Endothelial cell of umbilical vein (primary cell): Measurements from ENCODE around the gene HSPG2. TPM values are rescaled to one million over a fixed set of nuclear protein-coding genes. Genes with fewer than 3 reads are reported as not detected.

Experiments used
- BruUV-seq: library from RNA; stranded (reverse); fragments of 400-500 nt; replicated peaks from 2 replicates; lab custom pipeline; 2021; lab: Mats Ljungman, UMichigan
- CTCF ChIA-PET: fragments of 300-600, 350-600 bp; sonication (Branson Sonifier 250); formaldehyde crosslinking; loops from one replicate; lab custom pipeline; 2021; ENCODE audit warnings: antibody characterized with exemption, inconsistent platforms; lab: Charles Lee
- POLR2A ChIA-PET: fragments of 300-600, 350-600 bp; sonication (Branson Sonifier 250); formaldehyde crosslinking; loops from one replicate; lab custom pipeline; 2021; ENCODE audit warnings: antibody characterized with exemption, inconsistent platforms; lab: Charles Lee
- DNase-seq: peaks from one replicate; pipeline ENCODE4 v3.0.0-alpha.2; 2011; ENCODE audit warnings: low read depth, low spot score
- FAIRE-seq: peaks from 2 replicates; lab custom pipeline; 2011; peaks lifted over from hg19 to GRCh38; lab: Jason Lieb, UNC
- H2AFZ ChIP-seq: 2 replicates; pipeline ENCODE4 v1.6.0; 2012; ENCODE audit warnings: low read depth, low read length, control low read depth, inconsistent platforms
- H3K27ac ChIP-seq: 2 replicates; pipeline ENCODE4 v1.5.1; 2011; ENCODE audit warnings: low read depth, mild to moderate bottlenecking, control low read depth, low read length, moderate library complexity; ENCODE audit not compliant: insufficient read depth
- H3K27me3 ChIP-seq, 2 experiments: 2 replicates each; pipeline versions ENCODE4 v1.6.0 to v1.6.1; 2011; ENCODE audit warnings: low read length in 2 of 2, mixed read lengths in 1 of 2; ENCODE audit not compliant: control insufficient read depth in 2 of 2, insufficient read depth in 2 of 2
- H3K36me3 ChIP-seq, 2 experiments: 2 replicates in 1 of 2; 3 replicates in 1 of 2; pipeline ENCODE4 v1.5.1; 2011; ENCODE audit warnings: low read length in 2 of 2, mild to moderate bottlenecking in 1 of 2, moderate library complexity in 1 of 2; ENCODE audit not compliant: control insufficient read depth in 2 of 2, insufficient read depth in 2 of 2; ENCODE audit errors: extremely low read depth in 1 of 2
- H3K4me1 ChIP-seq: 3 replicates; pipeline ENCODE4 v1.5.1; 2011; ENCODE audit warnings: mild to moderate bottlenecking, low read length; ENCODE audit not compliant: control insufficient read depth, insufficient read depth; ENCODE audit errors: extremely low read depth
- H3K4me2 ChIP-seq: 2 replicates; pipeline ENCODE4 v1.6.1; 2011; ENCODE audit warnings: low read length, control low read depth, mixed read lengths; ENCODE audit not compliant: insufficient read depth
- H3K4me3 ChIP-seq, 3 experiments: fragments of 200-600 bp in 1 of 3; sonication (generic), shearing (Covaris generic) in 1 of 3; replicated peaks in 1 of 3; 2 replicates each; pipeline ENCODE4 v1.5.1; 2011 to 2016; ENCODE audit warnings: control low read depth in 3 of 3, low read length in 3 of 3, mild to moderate bottlenecking in 2 of 3, inconsistent platforms in 1 of 3, low read depth in 1 of 3, moderate library complexity in 1 of 3; ENCODE audit not compliant: insufficient read depth in 1 of 3
- H3K79me2 ChIP-seq: 2 replicates; pipeline ENCODE4 v1.6.0; 2012; ENCODE audit warnings: low read length, inconsistent platforms; ENCODE audit not compliant: control insufficient read depth, insufficient read depth
- H3K9ac ChIP-seq: replicated peaks from 2 replicates; pipeline ENCODE3; 2011; ENCODE audit warnings: low read length, control low read depth; ENCODE audit not compliant: insufficient read depth; ENCODE audit errors: extremely low read depth
- H3K9me1 ChIP-seq: replicated peaks from 3 replicates; pipeline ENCODE4 v1.6.0; 2011; ENCODE audit warnings: mild to moderate bottlenecking, low read length; ENCODE audit not compliant: control insufficient read depth, insufficient read depth; ENCODE audit errors: extremely low read depth
- H3K9me3 ChIP-seq: replicated peaks from 2 replicates; pipeline ENCODE4 v1.5.1; 2012; ENCODE audit warnings: low read length, inconsistent platforms; ENCODE audit not compliant: control insufficient read depth, insufficient read depth
- H4K20me1 ChIP-seq: replicated peaks from 2 replicates; pipeline ENCODE3; 2011; ENCODE audit warnings: mild to moderate bottlenecking, low read length; ENCODE audit not compliant: control insufficient read depth, insufficient read depth; ENCODE audit errors: extremely low read depth
- CTCF ChIP-seq, 2 donors: IDR thresholded peaks; 1 replicate in 1 of 2; 2 replicates in 1 of 2; pipeline ENCODE4 v1.5.1; 2011; ENCODE audit warnings: low read length in 2 of 2, mild to moderate bottlenecking in 2 of 2, moderate library complexity in 2 of 2, control low read depth in 1 of 2, inconsistent platforms in 1 of 2, low read depth in 1 of 2; ENCODE audit not compliant: insufficient read depth in 1 of 2; ENCODE audit errors: extremely low read depth in 1 of 2
- FOS ChIP-seq: IDR thresholded peaks from 2 replicates; pipeline ENCODE4 v1.6.1; 2011; ENCODE audit warnings: mild to moderate bottlenecking, low read length, moderate library complexity, borderline replicate concordance; ENCODE audit not compliant: insufficient read depth
- GATA2 ChIP-seq: IDR thresholded peaks from 2 replicates; pipeline ENCODE4 v1.7.0; 2011; ENCODE audit warnings: low read depth, mild to moderate bottlenecking, moderate library complexity, mixed read lengths, low read length; ENCODE audit not compliant: insufficient read length, insufficient read depth
- JUN ChIP-seq: IDR thresholded peaks from 2 replicates; pipeline ENCODE4 v1.6.1; 2011; ENCODE audit warnings: borderline replicate concordance, low read depth; ENCODE audit not compliant: insufficient read length, insufficient read depth
- MAX ChIP-seq: IDR thresholded peaks from 2 replicates; pipeline ENCODE4 v1.6.1; 2011; ENCODE audit not compliant: insufficient read depth, insufficient read length
- MYC ChIP-seq: IDR thresholded peaks from one replicate; pipeline ENCODE4 v1.6.1; 2011; ENCODE audit warnings: mild to moderate bottlenecking, low read depth, low read length
- POLR2A ChIP-seq: IDR thresholded peaks from 2 replicates; pipeline ENCODE4 v1.6.1; 2012; ENCODE audit warnings: low read depth, mild to moderate bottlenecking, control low read depth, low read length
- POLR2AphosphoS5 ChIP-seq: IDR thresholded peaks from 2 replicates; pipeline ENCODE4 v1.6.1; 2012; ENCODE audit warnings: low read depth, mild to moderate bottlenecking, control low read depth, low read length, moderate library complexity; ENCODE audit not compliant: insufficient read depth
- dilution Hi-C: fragments of 300-500 bp; cut with MboI; formaldehyde crosslinking; loops from one replicate; pipeline ENCODE4 v1.15.0; 2019; ENCODE audit warnings: low sequenced_read_pairs; ENCODE audit not compliant: extremely low pct_ligation_motif_present
- intact Hi-C: fragments of 100-400 bp; cut with micrococcal nuclease; formaldehyde crosslinking; loops from one replicate; pipeline ENCODE4 v1.10.0; 2022
- polyA plus RNA-seq, 4 experiments: library from polyadenylated mRNA; depleted of rRNA in 3 of 4; stranded (reverse) in 3 of 4; unstranded in 1 of 4; fragments of >200 nt; gene quantifications; 2 replicates each; pipeline versions ENCODE4 v1.2.1 to v1.2.3, GENCODE V29; 2011 to 2012; ENCODE audit warnings: missing spikeins in 1 of 4
- total RNA-seq: library from RNA; stranded (reverse); gene quantifications from 2 replicates; pipeline ENCODE4 v1.2.3, GENCODE V29; 2021

The HSPG2 gene
- total and polyA plus RNA-seq, 2 donors (not counting 3 experiments of a cell fraction or from before 2014, with no cell fraction given), result 734 to 3,499 TPM

DNA sequence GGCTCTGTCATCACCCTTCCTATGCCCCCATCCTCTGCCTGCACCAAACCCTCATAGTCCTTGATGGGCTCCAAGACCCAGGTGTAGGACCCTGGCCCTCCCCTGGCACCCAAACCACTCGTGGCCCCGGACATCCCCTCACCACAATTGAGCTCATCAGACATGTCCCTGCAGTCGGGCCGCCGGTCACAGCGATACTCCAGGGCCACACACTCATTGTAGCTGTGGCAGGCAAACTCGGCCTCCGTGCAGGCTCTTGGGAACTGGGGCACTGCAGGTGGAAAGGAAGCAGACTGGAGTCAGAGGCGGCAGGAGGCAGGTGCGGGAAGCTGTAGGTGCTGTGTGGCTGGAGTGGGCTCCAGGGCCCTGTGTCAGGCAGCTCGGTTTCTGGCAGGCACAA is 49.3 kb downstream of the HSPG2 start:
- TF ChIP-seq MAX (no peak), POLR2A (no peak), FOS (no peak), JUN (no peak), MYC (no peak), GATA2 (no peak), CTCF (IDR thresholded peaks at IDR 0.05; ENCODE audit: extremely low read depth in 1 of 2, insufficient read depth in 1 of 2, low read depth in 1 of 2, low read length in 2 of 2) (no peak), POLR2AphosphoS5 (no peak)
- H3K27ac ChIP-seq, result no peak overlapping the region
- no peak overlapping the region for H3K9ac ChIP-seq
- H3K4me3 ChIP-seq, result no peak overlapping the region
- H3K4me1 ChIP-seq, result no peaks in the 10 kb centered on the region
- DNase-seq, result no peak
- POLR2A ChIA-PET, result no interaction called here
- no peaks in the 10 kb centered on the region for H3K27me3 ChIP-seq
- H3K4me2 ChIP-seq, result no peak overlapping the region
- H3K9me1 ChIP-seq, result no peaks in the 10 kb centered on the region
- H4K20me1 ChIP-seq, result no peaks in the 10 kb centered on the region
- FAIRE-seq, result no peak
- H3K79me2 ChIP-seq, result peaks cover 78% of the 10 kb centered on the region
- intact Hi-C loops, result no loop called here
- dilution Hi-C loops, result no loop called here
- H3K36me3 ChIP-seq, result peaks cover 64 to 92% of the 10 kb centered on the region in 2 experiments
- BruUV-seq, result no TSS peak
- H2AFZ ChIP-seq, result no peak overlapping the region
- CTCF ChIA-PET, result no interaction called here
- H3K9me3 ChIP-seq, result no peaks in the 10 kb centered on the region
